HepG2 (cell line): Measurements from ENCODE around the gene RAB27B. TPM values are rescaled to one million over a fixed set of nuclear protein-coding genes. Genes with fewer than 3 reads are reported as not detected.

Experiments
- ATAC-seq: fragments of 200-7000 bp; cut with Tn5 transposase; 3 replicates; pipeline ENCODE4 v1.9.1; 2020; ENCODE audit warnings: mild to moderate bottlenecking, moderate library complexity
- BruUV-seq: library from RNA; stranded (reverse); fragments of 400-500 nt; replicated peaks from 2 replicates; lab custom pipeline; 2021; lab: Mats Ljungman, UMichigan
- CTCF ChIA-PET: fragments of 300-600 bp; formaldehyde crosslinking; extraction: SDS; loops from one replicate; lab custom pipeline; 2021; ENCODE audit warnings: low total read pairs, inconsistent platforms, low intra/inter-chr PET ratio; lab: Yijun Ruan, JAX
- POLR2A ChIA-PET: fragments of 350-600 bp; sonication (Branson Sonifier 250); formaldehyde crosslinking; loops from one replicate; lab custom pipeline; 2020; ENCODE audit warnings: antibody characterized with exemption, inconsistent platforms; lab: Yijun Ruan, JAX
- DNase-seq: peaks from one replicate; pipeline ENCODE4 v3.0.0-alpha.2; 2015; ENCODE audit warnings: low spot score
- FAIRE-seq: peaks from 3 replicates; lab custom pipeline; 2011; peaks lifted over from hg19 to GRCh38; lab: Jason Lieb, UNC
- H2AFZ ChIP-seq: one replicate; pipeline ENCODE4 v1.6.1; 2011; ENCODE audit warnings: low read length, inconsistent platforms
- H3K27ac ChIP-seq: fragments of 300-600 bp; 3 replicates; pipeline ENCODE4 v1.8.0; 2011; ENCODE audit warnings: mixed run types, mild to moderate bottlenecking, mixed read lengths, low read length, inconsistent platforms; ENCODE audit not compliant: insufficient read depth; ENCODE audit errors: extremely low read length
- H3K27me3 ChIP-seq, 2 experiments: fragments of 200-600 bp in 1 of 2; 2 replicates in 1 of 2; 3 replicates in 1 of 2; pipeline versions ENCODE4 v1.6.0 to v1.8.0; 2011; ENCODE audit warnings: low read length in 2 of 2, mild to moderate bottlenecking in 2 of 2, moderate library complexity in 2 of 2, inconsistent platforms in 1 of 2; ENCODE audit not compliant: insufficient read depth in 2 of 2, control insufficient read depth in 1 of 2
- H3K36me3 ChIP-seq, 2 experiments: fragments of 200-600 bp in 1 of 2; replicated peaks in 1 of 2; 2 replicates in 1 of 2; 3 replicates in 1 of 2; pipeline versions ENCODE4 v1.5.1 to v1.8.0; 2011; ENCODE audit warnings: low read length in 2 of 2, inconsistent platforms in 1 of 2; ENCODE audit not compliant: insufficient read depth in 2 of 2, control insufficient read depth in 1 of 2
- H3K4me1 ChIP-seq: 2 replicates; pipeline ENCODE4 v1.5.1; 2012; ENCODE audit warnings: low read length, inconsistent platforms; ENCODE audit not compliant: insufficient read depth
- H3K4me2 ChIP-seq: 2 replicates; pipeline ENCODE4 v1.6.0; 2011; ENCODE audit warnings: low read depth, low read length, inconsistent platforms
- H3K4me3 ChIP-seq, 3 experiments: fragments of 200-600 bp in 1 of 3; sonication (generic), shearing (Covaris generic) in 1 of 3; replicated peaks in 1 of 3; 2 replicates each; pipeline ENCODE4 v1.5.1; 2011 to 2016; ENCODE audit warnings: low read length in 3 of 3, inconsistent platforms in 2 of 3, low read depth in 2 of 3, mild to moderate bottlenecking in 2 of 3, control low read depth in 1 of 3, mixed read lengths in 1 of 3; ENCODE audit not compliant: insufficient read depth in 1 of 3
- H3K79me2 ChIP-seq: one replicate; pipeline ENCODE4 v1.6.1; 2011; ENCODE audit warnings: low read length, inconsistent platforms; ENCODE audit not compliant: insufficient read depth
- H3K9ac ChIP-seq: 2 replicates; pipeline ENCODE4 v1.6.0; 2011; ENCODE audit warnings: mild to moderate bottlenecking, low read depth, low read length, inconsistent platforms; ENCODE audit not compliant: insufficient read depth
- H3K9me3 ChIP-seq: 2 replicates; pipeline ENCODE4 v1.5.1; 2012; ENCODE audit warnings: mild to moderate bottlenecking, low read length
- H4K20me1 ChIP-seq: 2 replicates; pipeline ENCODE4 v1.6.0; 2011; ENCODE audit warnings: inconsistent platforms, mild to moderate bottlenecking, low read length, moderate library complexity; ENCODE audit not compliant: insufficient read depth
- GMEB1 ChIP-seq: sonication (generic); formaldehyde crosslinking; IDR thresholded peaks from 2 replicates; pipeline ENCODE4 v1.5.1; 2020; ENCODE audit warnings: missing genetic modification reagents, mild to moderate bottlenecking, borderline replicate concordance
- JUN ChIP-seq: sonication (generic); formaldehyde crosslinking; IDR thresholded peaks from 2 replicates; pipeline ENCODE4 v1.4.0; 2020; ENCODE audit warnings: mild to moderate bottlenecking, missing genetic modification reagents
- PRPF4 ChIP-seq: fragments of 200-400 bp; formaldehyde crosslinking; IDR thresholded peaks from 2 replicates; pipeline ENCODE4 v1.6.1; 2016; ENCODE audit warnings: low read length, low read depth; ENCODE audit not compliant: poor library complexity, severe bottlenecking
- TBX3 ChIP-seq: fragments of 450-650 bp; IDR thresholded peaks from 2 replicates; pipeline ENCODE4 v1.6.1; 2017; ENCODE audit warnings: antibody characterized with exemption, mild to moderate bottlenecking, inconsistent platforms, borderline replicate concordance
- YY1 ChIP-seq: IDR thresholded peaks from 2 replicates; pipeline ENCODE4 v1.6.1; 2011; ENCODE audit warnings: low read length, low read depth, moderate library complexity, mild to moderate bottlenecking; ENCODE audit not compliant: insufficient read depth, insufficient replicate concordance
- ZFP36L2 ChIP-seq: sonication (generic); formaldehyde crosslinking; IDR thresholded peaks from 2 replicates; pipeline ENCODE4 v1.4.0; 2020; ENCODE audit warnings: missing genetic modification reagents
- ZNF18 ChIP-seq: sonication (generic); formaldehyde crosslinking; IDR thresholded peaks from 2 replicates; pipeline ENCODE4 v1.8.0; 2022; ENCODE audit warnings: mild to moderate bottlenecking, missing genetic modification reagents; ENCODE audit not compliant: insufficient replicate concordance
- ZNF510 ChIP-seq: sonication (generic); formaldehyde crosslinking; IDR thresholded peaks from 2 replicates; pipeline ENCODE4 v1.4.0; 2020; ENCODE audit warnings: low read depth, mild to moderate bottlenecking, missing genetic modification reagents
- WGBS: methylation state at CpG from one replicate; pipeline ENCODE4 v1.1.6; 2017; ENCODE audit warnings: low lambda C conversion rate; 5-methylcytosine and 5-hydroxymethylcytosine counted together
- in situ Hi-C: cut with HindIII; loops from 2 replicates; pipeline ENCODE4 v1.10.0; 2017; ENCODE audit warnings: low pct_unique_long_range_greater_than_20kb; ENCODE audit not compliant: extremely low pct_ligation_motif_present
- intact Hi-C: fragments of 100-400 bp; cut with micrococcal nuclease; formaldehyde crosslinking; loops from one replicate; pipeline ENCODE4 v1.10.0; 2022; ENCODE audit not compliant: unreplicated experiment
- polyA plus RNA-seq, 8 experiments: library from polyadenylated mRNA; depleted of rRNA in 3 of 8; stranded (reverse) in 7 of 8; unstranded in 1 of 8; fragments of >200 nt; fragmentation: Illumina TruSeq in 4 of 8; extraction: Trizol in 4 of 8; gene quantifications; 2 replicates each; pipeline versions ENCODE4 v1.2.1 to v1.2.3, GENCODE V29; 2011 to 2016; ENCODE audit warnings: low read depth in 4 of 8, missing spikeins in 1 of 8, mixed read lengths in 1 of 8; ENCODE audit not compliant: insufficient read depth in 1 of 8
- total RNA-seq, 5 experiments: library from RNA; depleted of rRNA; stranded (reverse); fragments of >200 nt; fragmentation: Illumina TruSeq; extraction: Trizol; gene quantifications; 2 replicates each; pipeline ENCODE4 v1.2.3, GENCODE V29; 2016; ENCODE audit warnings: low read depth in 1 of 5

The RAB27B gene
- total and polyA plus RNA-seq, 2 of the 13 experiments (the other 11 are each of a cell fraction or from before 2014, with no cell fraction given) = not detected

- no peak for TF ChIP-seq JUN (CRISPR knock-in tag)
- no peak for TF ChIP-seq ZNF510 (CRISPR knock-in tag)
- TF ChIP-seq, all 625 proteins: peak for 0
Measured at GRCh38 chr18:54931152-54931551, 102.9 kb downstream of the RAB27B start (continued).

- Histone ChIP-seq H3K9ac (no peak overlapping the region), H3K36me3 (peaks cover 2 to 14% of the 10 kb centered on the region in 2 experiments; a peak in 3 of 5 replicates), H3K4me1 (peaks cover 33% of the 10 kb centered on the region), H3K4me2 (no peak overlapping the region), H3K79me2 (no peaks in the 10 kb centered on the region), H3K27me3 (no peaks in the 10 kb centered on the region), H3K4me3 (no peak overlapping the region), H3K9me3 (no peaks in the 10 kb centered on the region), H2AFZ (no peak overlapping the region), H4K20me1 (no peaks in the 10 kb centered on the region), H3K27ac (no peak overlapping the region)
- ATAC-seq = peak; percentile 44; the same call in 2 of the 3 replicates
- CTCF ChIA-PET = no interaction called here
- BruUV-seq = no TSS peak
- POLR2A ChIA-PET = no interaction called here
- intact Hi-C loops = no loop called here
- no peak for FAIRE-seq
- no peak for DNase-seq
- WGBS = 29% methylated on average over 1 of the region's 1 CpG
- in situ Hi-C loops = no loop called here
- TF ChIP-seq TBX3 = no peak
- TF ChIP-seq ZFP36L2 (CRISPR knock-in tag) = no peak
- no peak for TF ChIP-seq YY1
- TF ChIP-seq GMEB1 = no peak
- TF ChIP-seq PRPF4 = no peak
- no peak for TF ChIP-seq ZNF18 (CRISPR knock-in tag)
Measured at GRCh38 chr18:54932472-54932871, 104.2 kb downstream of the RAB27B start.
